Peyer's patch (tissue), 4 donors: ENCODE measurements around the gene LRRC3C. TPM values are rescaled to one million over a fixed set of nuclear protein-coding genes. Genes with fewer than 3 reads are reported as not detected.

Experiments used
- DNase-seq, 3 donors: peaks; one replicate each; pipeline ENCODE4 v3.0.0-alpha.2; 2017 to 2019
- H3K27ac ChIP-seq, 4 donors: fragments of 200-600 bp; sonication (generic); one replicate each; pipeline ENCODE4 v1.5.1; 2016 to 2019
- H3K27me3 ChIP-seq, 2 donors: fragments of 200-600 bp; sonication (generic); one replicate each; pipeline ENCODE4 v1.5.1; 2019
- H3K36me3 ChIP-seq, 3 donors: fragments of 200-600 bp; sonication (generic); one replicate each; pipeline ENCODE4 v1.5.1; 2016 to 2019
- H3K4me1 ChIP-seq, 4 donors: fragments of 200-600 bp; sonication (generic); one replicate each; pipeline ENCODE4 v1.5.1; 2016 to 2019
- H3K4me3 ChIP-seq, 4 donors: fragments of 200-600 bp; sonication (generic); 1 replicate in 3 of 4; 2 replicates in 1 of 4; pipeline ENCODE4 v1.5.1; 2016 to 2019; ENCODE audit warnings: mild to moderate bottlenecking in 1 of 4
- H3K9me3 ChIP-seq, 4 donors: fragments of 200-600 bp; sonication (generic); one replicate each; pipeline ENCODE4 v1.5.1; 2016 to 2019; ENCODE audit warnings: mild to moderate bottlenecking in 1 of 4
- CTCF ChIP-seq, 6 experiments: fragments of 450-650 bp in 4 of 6; fragments of 200-600 bp in 2 of 6; sonication (generic) in 1 of 6; IDR thresholded peaks; one replicate each; pipeline ENCODE4 v1.5.1; 2017 to 2019; ENCODE audit warnings: antibody characterized with exemption in 6 of 6, mild to moderate bottlenecking in 3 of 6, moderate library complexity in 1 of 6
- POLR2A ChIP-seq, 2 donors: fragments of 450-650 bp; IDR thresholded peaks; one replicate each; pipeline ENCODE4 v1.5.1; 2017; ENCODE audit warnings: antibody characterized with exemption in 2 of 2, mild to moderate bottlenecking in 2 of 2, moderate library complexity in 2 of 2
- total RNA-seq, 4 donors: library from RNA; depleted of rRNA; stranded (reverse); fragments of >200 nt; gene quantifications; one replicate each; pipeline ENCODE4 v1.1.0, GENCODE V29; 2016

Gene LRRC3C
- total RNA-seq, 4 donors from 2014 or later, result not detected

GRCh38 chr17:39929646-39930407, 2.3 kb downstream of the LRRC3C start:
- no peak for DNase-seq
- no peaks in the 10 kb centered on the region for H3K9me3 ChIP-seq
- no peak overlapping the region for H3K27ac ChIP-seq
- TF ChIP-seq POLR2A (IDR thresholded peaks at IDR 0.05) (no peak), CTCF (IDR thresholded peaks at IDR 0.05) (no peak)
- H3K27me3 ChIP-seq, result no peaks in the 10 kb centered on the region
- H3K4me3 ChIP-seq, result no peak overlapping the region
- no peaks in the 10 kb centered on the region for H3K36me3 ChIP-seq
- H3K4me1 ChIP-seq, result peaks cover 0 to 31% (median 16%) of the 10 kb centered on the region in 4 donors

GRCh38 chr17:39933912-39934311, 6.4 kb downstream of the LRRC3C start:
- Histone ChIP-seq H3K27me3 (no peaks in the 10 kb centered on the region), H3K9me3 (no peaks in the 10 kb centered on the region), H3K36me3 (no peaks in the 10 kb centered on the region), H3K27ac (no peak overlapping the region), H3K4me3 (no peak overlapping the region), H3K4me1 (peaks cover 0 to 2% (median 0%) of the 10 kb centered on the region in 4 donors)
- TF ChIP-seq CTCF (IDR thresholded peaks at IDR 0.05) (no peak), POLR2A (IDR thresholded peaks at IDR 0.05) (no peak)
- no peak for DNase-seq

DNA sequence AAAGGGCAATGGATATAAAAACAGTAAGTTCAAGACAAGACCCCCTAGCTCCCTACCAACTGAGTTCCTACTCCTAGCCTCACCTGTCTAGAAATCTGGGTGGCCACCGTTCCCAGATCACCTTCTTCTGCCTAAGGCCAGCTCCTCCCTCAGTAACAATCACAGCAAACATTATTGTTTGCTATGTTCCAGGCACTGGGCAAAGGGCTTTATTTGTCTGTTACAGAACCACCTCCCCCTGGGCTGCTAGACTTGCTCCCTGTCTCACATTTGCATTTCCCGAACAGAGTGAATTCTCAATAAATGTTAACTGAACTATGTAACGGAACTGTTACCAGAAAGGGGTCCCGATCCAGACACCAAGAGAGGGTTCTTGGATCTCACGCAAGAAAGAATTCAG, 6.8 kb downstream of the LRRC3C start:
- H3K4me1 ChIP-seq, result peaks cover 0 to 3% (median under 1%) of the 10 kb centered on the region in 4 donors
- H3K4me3 ChIP-seq, result no peak overlapping the region
- no peak for DNase-seq
- no peak overlapping the region for H3K27ac ChIP-seq
- no peaks in the 10 kb centered on the region for H3K9me3 ChIP-seq
- no peaks in the 10 kb centered on the region for H3K27me3 ChIP-seq
- no peaks in the 10 kb centered on the region for H3K36me3 ChIP-seq
- TF ChIP-seq POLR2A (IDR thresholded peaks at IDR 0.05) (no peak), CTCF (IDR thresholded peaks at IDR 0.05) (no peak)

DNA sequence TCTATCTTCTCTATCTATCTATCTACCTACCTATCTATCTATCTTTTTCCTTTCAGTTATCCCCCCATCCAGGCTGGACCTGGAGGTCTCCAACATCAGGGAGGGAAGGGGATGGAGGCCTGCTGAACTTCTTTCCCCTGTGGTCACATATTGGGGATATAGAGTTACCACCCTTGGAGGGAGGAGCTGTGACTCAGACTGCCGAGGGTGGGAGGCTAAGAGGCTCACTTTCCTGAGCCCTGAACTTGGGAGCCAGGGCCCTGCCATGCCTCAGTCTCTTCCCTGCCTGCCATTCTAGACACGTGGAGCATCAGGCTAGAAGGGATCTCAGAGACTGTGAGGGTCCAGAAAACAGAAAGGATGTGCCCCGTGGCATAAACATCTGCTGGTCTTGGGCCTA, 8.4 kb downstream of the LRRC3C start:
- Histone ChIP-seq H3K4me1 (peaks cover 0 to 9% (median 3%) of the 10 kb centered on the region in 4 donors), H3K27me3 (no peaks in the 10 kb centered on the region), H3K36me3 (no peaks in the 10 kb centered on the region), H3K9me3 (no peaks in the 10 kb centered on the region), H3K4me3 (no peak overlapping the region), H3K27ac (no peak overlapping the region)
- TF ChIP-seq POLR2A (IDR thresholded peaks at IDR 0.05), result no peak
- TF ChIP-seq CTCF (IDR thresholded peaks at IDR 0.05), result no peak
- DNase-seq, result no peak

DNA sequence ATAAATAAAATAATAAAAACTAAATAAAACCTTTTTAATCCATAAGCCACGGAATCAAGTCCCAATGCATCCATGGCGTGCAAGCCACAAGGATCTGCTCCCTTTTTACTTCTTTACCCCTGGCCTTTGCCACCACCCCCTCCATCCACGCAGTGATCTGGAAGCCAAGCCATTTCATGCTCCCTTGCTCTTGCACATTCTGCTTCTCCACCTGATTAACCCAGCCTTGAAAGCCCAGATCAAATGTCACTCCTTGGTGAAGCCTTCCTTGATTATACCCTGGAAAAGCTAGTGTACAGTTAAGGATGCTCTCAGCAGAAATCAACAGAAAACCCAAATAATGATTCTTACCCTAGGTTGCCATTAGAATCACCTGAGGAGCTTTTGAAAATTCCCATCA, 9.9 kb downstream of the LRRC3C start:
- Histone ChIP-seq H3K4me3 (no peak overlapping the region), H3K4me1 (peaks cover 0 to 9% (median 3%) of the 10 kb centered on the region in 4 donors), H3K9me3 (no peaks in the 10 kb centered on the region), H3K36me3 (no peaks in the 10 kb centered on the region), H3K27me3 (no peaks in the 10 kb centered on the region), H3K27ac (no peak overlapping the region)
- no peak for DNase-seq
- TF ChIP-seq POLR2A (IDR thresholded peaks at IDR 0.05) (no peak), CTCF (IDR thresholded peaks at IDR 0.05) (no peak)
